ENCODE results near the gene DRD1.

GRCh38 chr5:175436359-175436758, 7.6 kb downstream of the DRD1 start:
- TF ChIP-seq POLR2A (IDR thresholded peaks at IDR 0.05) = no peak
- TF ChIP-seq CTCF (IDR thresholded peaks at IDR 0.05) = no peak

Data from gastroesophageal sphincter (tissue), 3 donors.